ELR (cell line): ENCODE data around the gene DDAH1.
"Not testable (repeated sequence)": the region's sequence is repeated elsewhere in the genome, so short reads cannot be mapped to it uniquely, and the experiment has no call there.

Source experiments
- DNase-seq: peaks from one replicate; pipeline ENCODE4 v3.0.0-alpha.2; 2015; ENCODE audit warnings: low read depth

DDAH1 gene

GRCh38 chr1:85359874-85360721 is 104.9 kb downstream of the DDAH1 start:
- peak; percentile 55 for DNase-seq

- peak; percentile 43 for DNase-seq
These were observed 106.1 kb downstream of the DDAH1 start for GRCh38 chr1:85358702-85359438.

- no peak for DNase-seq
These were observed 107.1 kb downstream of the DDAH1 start for GRCh38 chr1:85357817-85358216.

GRCh38 chr1:85356130-85356529 is 108.8 kb downstream of the DDAH1 start:
- DNase-seq = no peak

- DNase-seq = no peak
These were observed 112.9 kb downstream of the DDAH1 start for GRCh38 chr1:85352055-85352454.

GRCh38 chr1:85351202-85351828 is 113.6 kb downstream of the DDAH1 start:
- DNase-seq = no peak

GRCh38 chr1:85349224-85349623 is 115.7 kb downstream of the DDAH1 start:
- DNase-seq = peak; percentile 45

- DNase-seq = no peak
These were observed 117.1 kb downstream of the DDAH1 start for GRCh38 chr1:85347908-85348307.

DNA sequence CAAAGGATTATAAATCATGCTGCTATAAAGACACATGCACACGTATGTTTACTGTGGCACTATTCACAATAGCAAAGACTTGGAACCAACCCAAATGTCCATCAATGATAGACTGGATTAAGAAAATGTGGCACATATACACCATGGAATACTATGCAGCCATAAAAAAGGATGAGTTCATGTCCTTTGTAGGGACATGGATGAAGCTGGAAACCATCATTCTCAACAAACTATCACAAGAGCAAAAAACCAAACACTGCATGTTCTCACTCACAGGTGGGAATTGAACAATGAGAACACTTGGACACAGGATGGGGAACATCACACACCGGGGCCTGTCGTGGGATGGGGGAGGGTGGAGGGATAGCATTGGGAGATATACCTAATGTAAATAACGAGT is 117.7 kb downstream of the DDAH1 start:
- not testable (repeated sequence) for DNase-seq

GRCh38 chr1:85344256-85344694 is 120.7 kb downstream of the DDAH1 start:
- DNase-seq = peak; percentile 74

- DNase-seq = peak; percentile 86
These were observed 121.2 kb downstream of the DDAH1 start for GRCh38 chr1:85343612-85344255.

GRCh38 chr1:85343213-85343611 is 121.7 kb downstream of the DDAH1 start:
- no peak for DNase-seq

DNA sequence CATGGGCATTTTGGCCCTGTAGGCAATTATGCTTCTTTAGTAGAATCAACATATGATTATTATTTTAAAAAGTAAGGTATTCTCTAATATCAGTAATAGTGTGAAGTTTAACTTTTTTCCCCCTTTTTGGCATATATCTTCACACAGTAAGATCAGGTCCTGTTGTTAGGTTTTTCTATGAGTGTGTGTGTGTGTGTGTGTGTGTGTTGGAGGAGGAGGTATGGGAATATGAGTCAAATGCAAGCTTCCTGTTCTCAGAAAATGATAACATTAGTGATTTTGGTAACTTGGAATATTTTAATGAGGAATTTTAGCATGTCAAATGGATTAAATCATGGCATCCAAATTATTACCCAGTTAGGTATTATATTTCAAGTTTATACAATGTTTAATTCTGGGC is 122.8 kb downstream of the DDAH1 start:
- DNase-seq = peak; percentile 68

- DNase-seq = no peak
These were observed 124.5 kb downstream of the DDAH1 start for GRCh38 chr1:85340427-85340826.

DNA sequence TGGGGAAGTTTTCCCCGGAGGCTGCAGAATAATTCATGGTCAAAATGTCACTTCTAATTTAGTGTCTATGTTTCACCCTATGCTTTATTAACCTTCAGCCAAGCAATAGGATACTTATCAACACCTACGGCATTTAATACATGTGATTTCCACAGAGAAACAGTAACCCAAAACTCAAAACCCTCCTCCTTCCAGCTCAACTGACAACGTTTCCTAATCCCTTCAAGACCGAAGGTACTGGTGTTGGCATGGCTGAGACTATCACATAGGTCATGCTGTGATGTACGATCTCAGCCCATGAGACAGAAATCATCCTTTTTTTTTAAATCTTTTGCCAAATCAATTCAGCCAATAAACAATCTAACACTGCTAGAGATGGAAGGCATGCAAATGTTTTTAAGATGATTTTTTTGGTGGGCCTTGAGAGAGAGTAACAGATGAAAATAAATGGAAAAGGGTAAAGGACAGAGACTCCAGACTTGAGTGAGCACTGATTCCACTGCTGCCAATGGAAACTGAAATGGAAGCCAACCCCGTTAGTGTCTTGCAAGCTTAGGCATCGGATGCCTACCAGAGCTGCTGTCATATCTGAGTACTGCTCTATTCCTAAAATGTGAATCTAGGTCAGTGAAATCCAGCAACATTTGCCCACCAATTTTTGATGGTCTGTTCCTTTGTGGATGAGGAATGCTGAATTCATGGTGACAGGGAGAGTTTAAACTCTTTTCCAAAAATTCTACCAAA is 125.1 kb downstream of the DDAH1 start:
- no peak for DNase-seq

GRCh38 chr1:85339089-85339488 is 125.9 kb downstream of the DDAH1 start:
- peak; percentile 60 for DNase-seq

DNA sequence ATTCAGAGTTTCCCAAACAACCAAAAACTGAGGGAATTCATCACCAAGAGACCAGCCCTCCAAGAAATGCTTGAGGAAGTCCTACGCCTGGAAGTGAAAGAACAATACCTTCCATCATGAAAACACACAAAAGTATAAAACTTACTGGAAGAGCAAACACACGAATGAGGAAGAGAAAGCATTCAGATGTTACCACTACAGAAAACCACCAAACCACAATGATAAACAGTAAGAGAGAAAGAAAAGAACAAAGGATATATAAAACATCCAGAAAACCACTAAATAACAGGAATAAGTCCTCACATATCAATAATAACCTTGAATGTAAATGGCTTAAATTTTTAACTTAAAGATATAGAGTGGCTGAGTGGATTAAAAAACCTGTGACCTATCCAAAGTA is 130.0 kb downstream of the DDAH1 start:
- peak; percentile 60 for DNase-seq

DNA sequence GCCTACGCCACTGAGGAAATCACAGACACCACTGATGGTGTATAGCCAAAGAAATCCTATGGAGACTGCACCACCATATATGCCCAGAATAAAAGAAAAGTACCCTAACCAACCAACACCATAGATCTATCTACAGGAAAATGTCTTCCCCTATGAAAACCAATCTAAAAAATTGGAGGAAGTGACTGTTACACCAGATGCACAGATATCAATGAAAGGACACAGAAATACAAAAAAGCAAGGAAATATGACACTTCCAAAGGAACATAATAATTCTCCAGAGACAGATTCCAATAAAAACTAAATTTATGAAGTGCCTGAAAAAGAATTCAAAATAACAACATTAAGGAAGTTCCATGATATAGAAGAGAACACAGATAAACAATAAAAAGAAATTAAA is 131.8 kb downstream of the DDAH1 start:
- DNase-seq = no peak

DNA sequence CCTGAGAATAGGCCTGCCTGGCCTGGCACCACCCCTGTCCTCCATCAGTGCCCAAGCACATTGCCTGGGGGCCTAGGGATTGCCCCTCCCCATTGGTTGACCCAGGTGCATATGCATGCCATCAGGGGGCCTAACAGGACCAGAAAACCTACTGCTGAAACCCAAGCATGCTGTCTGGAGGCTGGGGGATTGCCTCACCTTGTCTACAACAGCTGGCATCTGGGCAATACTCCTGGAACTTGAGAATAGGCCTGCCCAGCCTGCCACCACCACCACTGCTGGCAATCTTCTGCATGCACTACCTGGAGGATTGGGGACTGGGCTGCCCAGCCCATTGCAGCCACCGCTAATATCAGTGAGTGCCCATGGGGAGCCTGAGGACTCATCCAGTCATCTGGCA is 132.4 kb downstream of the DDAH1 start:
- no peak for DNase-seq

GRCh38 chr1:85330711-85331290 is 134.2 kb downstream of the DDAH1 start:
- DNase-seq = peak; percentile 97

DNA sequence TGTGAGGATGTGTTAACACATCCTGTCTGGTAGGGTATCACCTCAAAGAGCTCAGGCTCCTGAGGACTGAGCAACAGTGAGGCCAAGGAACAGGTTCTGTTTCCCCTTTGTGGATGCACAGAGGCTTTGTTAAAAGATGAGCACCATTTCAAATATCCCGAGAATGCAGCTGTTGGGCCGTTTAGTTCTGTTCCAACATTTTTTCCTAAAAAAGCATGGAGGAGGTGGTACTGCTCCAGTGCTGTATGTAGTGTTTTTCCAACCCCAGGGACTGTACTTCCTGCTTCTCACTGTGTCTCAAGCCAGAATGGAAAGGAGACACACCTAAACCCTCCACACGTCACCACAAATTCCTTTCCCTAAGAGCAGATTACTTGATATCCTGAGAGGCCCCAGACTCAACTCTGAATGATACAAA is 134.7 kb downstream of the DDAH1 start:
- peak; percentile 94 for DNase-seq
